SK-N-SH (cell line): ENCODE measurements around the gene VPS50. TPM values are rescaled to one million over a fixed set of nuclear protein-coding genes. Genes with fewer than 3 reads are reported as not detected.

Source experiments
- CTCF ChIA-PET: fragments of 300-600, 350-600 bp; formaldehyde crosslinking; extraction: SDS; loops from one replicate; lab custom pipeline; 2021; lab: Yijun Ruan, JAX
- POLR2A ChIA-PET: fragments of 350-600 bp; sonication (Branson Sonifier 250); formaldehyde crosslinking; extraction: SDS; loops from one replicate; lab custom pipeline; 2020; ENCODE audit warnings: antibody characterized with exemption, inconsistent platforms; lab: Yijun Ruan, JAX
- DNase-seq: peaks from one replicate; pipeline ENCODE4 v3.0.0; 2012
- H2AFZ ChIP-seq: fragments of 200-600 bp; sonication (generic); 2 replicates; pipeline ENCODE4 v1.8.1; 2016; ENCODE audit warnings: antibody characterized with exemption, mild to moderate bottlenecking, low read depth
- H3F3A ChIP-seq: fragments of 200-600 bp; sonication (generic); replicated peaks from 2 replicates; pipeline ENCODE3; 2016; ENCODE audit warnings: antibody characterized with exemption, mild to moderate bottlenecking; ENCODE audit not compliant: insufficient read depth
- H3K27ac ChIP-seq, 2 experiments: fragments of 200-500 bp in 1 of 2; fragments of 200-600 bp in 1 of 2; sonication (Bioruptor generic) in 1 of 2; sonication (generic), shearing (Covaris generic) in 1 of 2; 2 replicates each; pipeline versions ENCODE4 v1.5.1 to v1.6.1; 2014 to 2016; ENCODE audit warnings: low read depth in 2 of 2, inconsistent platforms in 1 of 2, low read length in 1 of 2, mild to moderate bottlenecking in 1 of 2, mixed read lengths in 1 of 2
- H3K27me3 ChIP-seq: fragments of 200-600 bp; sonication (generic), shearing (Covaris generic); 2 replicates; pipeline ENCODE4 v1.6.1; 2016; ENCODE audit warnings: mixed run types; ENCODE audit not compliant: insufficient read depth
- H3K36me3 ChIP-seq, 2 experiments: fragments of 200-500 bp in 1 of 2; fragments of 200-600 bp in 1 of 2; sonication (Bioruptor generic) in 1 of 2; sonication (generic) in 1 of 2; replicated peaks in 1 of 2; 2 replicates each; pipeline versions ENCODE3 to v1.5.1; 2014 to 2016; ENCODE audit warnings: low read length in 1 of 2, mild to moderate bottlenecking in 1 of 2; ENCODE audit not compliant: insufficient read depth in 2 of 2, control insufficient read depth in 1 of 2
- H3K4me1 ChIP-seq, 2 experiments: fragments of 200-500 bp in 1 of 2; fragments of 200-600 bp in 1 of 2; sonication (Bioruptor generic) in 1 of 2; sonication (generic), shearing (Covaris generic) in 1 of 2; 2 replicates each; pipeline versions ENCODE4 v1.5.1 to v1.6.1; 2014 to 2016; ENCODE audit warnings: low read depth in 1 of 2, low read length in 1 of 2, mixed run types in 1 of 2; ENCODE audit not compliant: insufficient read depth in 2 of 2, control insufficient read depth in 1 of 2
- H3K4me2 ChIP-seq: fragments of 200-600 bp; sonication (generic), shearing (Covaris generic); 2 replicates; pipeline ENCODE4 v1.6.1; 2017; ENCODE audit warnings: mixed run types
- H3K4me3 ChIP-seq, 2 experiments: fragments of 200-500 bp in 1 of 2; fragments of 200-600 bp in 1 of 2; sonication (Bioruptor generic) in 1 of 2; sonication (generic), shearing (Covaris generic) in 1 of 2; 2 replicates each; pipeline versions ENCODE4 v1.5.1 to v1.8.1; 2014 to 2016; ENCODE audit warnings: low read depth in 2 of 2, inconsistent platforms in 1 of 2, low read length in 1 of 2, mild to moderate bottlenecking in 1 of 2, mixed read lengths in 1 of 2, moderate library complexity in 1 of 2
- H3K79me2 ChIP-seq: fragments of 200-600 bp; sonication (generic); 2 replicates; pipeline ENCODE4 v1.8.1; 2017; ENCODE audit warnings: mild to moderate bottlenecking; ENCODE audit not compliant: insufficient read depth
- H3K9ac ChIP-seq: fragments of 200-600 bp; sonication (generic); 2 replicates; pipeline ENCODE4 v1.6.1; 2017; ENCODE audit warnings: mixed run types
- H3K9me2 ChIP-seq: fragments of 200-600 bp; sonication (generic); 2 replicates; pipeline ENCODE4 v1.6.1; 2017; ENCODE audit warnings: mixed run types
- H3K9me3 ChIP-seq: fragments of 200-600 bp; sonication (generic); 2 replicates; pipeline ENCODE4 v1.6.1; 2017; ENCODE audit warnings: mixed run types, mild to moderate bottlenecking, moderate library complexity
- H4K20me1 ChIP-seq: fragments of 200-600 bp; sonication (generic); 2 replicates; pipeline ENCODE4 v1.6.1; 2017; ENCODE audit warnings: mild to moderate bottlenecking, mixed run types; ENCODE audit not compliant: insufficient read depth
- CHD2 ChIP-seq: fragments of 150-350 bp; IDR thresholded peaks from 2 replicates; pipeline ENCODE4 v1.6.1; 2018; ENCODE audit warnings: low read length; ENCODE audit not compliant: partially characterized antibody
- FOXM1 ChIP-seq: IDR thresholded peaks from 2 replicates; pipeline ENCODE4 v1.4.0; 2012; ENCODE audit warnings: low read depth, mild to moderate bottlenecking
- MAX ChIP-seq: IDR thresholded peaks from 2 replicates; pipeline ENCODE4 v1.4.0; 2012; ENCODE audit warnings: low read depth
- PBX3 ChIP-seq: IDR thresholded peaks from 2 replicates; pipeline ENCODE4; 2012
- POLR2AphosphoS5 ChIP-seq: IDR thresholded peaks from 2 replicates; pipeline ENCODE4 v1.6.1; 2012; ENCODE audit warnings: low read depth, low read length
- RAD21 ChIP-seq: IDR thresholded peaks from 2 replicates; pipeline ENCODE4 v1.6.1; 2012; ENCODE audit warnings: mild to moderate bottlenecking, low read length
- SIN3A ChIP-seq: IDR thresholded peaks from 2 replicates; pipeline ENCODE4 v1.6.1; 2012; ENCODE audit warnings: low read depth, mild to moderate bottlenecking, low read length, moderate library complexity, borderline replicate concordance
- SMC3 ChIP-seq: IDR thresholded peaks from 2 replicates; pipeline ENCODE4 v1.6.1; 2012; ENCODE audit warnings: low read depth, low read length, improper control_type of control experiment
- TCF12 ChIP-seq: IDR thresholded peaks from 2 replicates; pipeline ENCODE4 v1.4.0; 2012
- USF2 ChIP-seq: fragments of 150-350 bp; IDR thresholded peaks from 2 replicates; pipeline ENCODE4 v1.6.1; 2017; ENCODE audit warnings: antibody characterized with exemption, low read length, low read depth, borderline replicate concordance
- ZBTB33 ChIP-seq: IDR thresholded peaks from 2 replicates; pipeline ENCODE4 v1.4.0; 2012; ENCODE audit warnings: low read depth, borderline replicate concordance
- WGBS: methylation state at CpG from one replicate; pipeline ENCODE4 v1.1.6; 2017; ENCODE audit warnings: low lambda C conversion rate; 5-methylcytosine and 5-hydroxymethylcytosine counted together
- polyA plus RNA-seq, 3 experiments: library from polyadenylated mRNA; depleted of rRNA; stranded (reverse); fragments of >200 nt; gene quantifications; 2 replicates each; pipeline ENCODE4 v1.2.3, GENCODE V29; 2012
- TF ChIP-seq, protein P1 (sequence below): fragments of 200-600 bp; sonication (generic); IDR thresholded peaks from 2 replicates; pipeline ENCODE4 v1.6.1; 2017; ENCODE audit warnings: antibody characterized with exemption, mild to moderate bottlenecking, moderate library complexity
- TF ChIP-seq, protein P2 (sequence below): fragments of 150-350 bp; IDR thresholded peaks from 2 replicates; pipeline ENCODE4 v1.6.1; 2016; ENCODE audit warnings: mild to moderate bottlenecking, low read depth, low read length

VPS50 gene
- polyA plus RNA-seq, 1 of the 3 experiments (the other 2 are of a cell fraction): 9.1 TPM

DNA sequence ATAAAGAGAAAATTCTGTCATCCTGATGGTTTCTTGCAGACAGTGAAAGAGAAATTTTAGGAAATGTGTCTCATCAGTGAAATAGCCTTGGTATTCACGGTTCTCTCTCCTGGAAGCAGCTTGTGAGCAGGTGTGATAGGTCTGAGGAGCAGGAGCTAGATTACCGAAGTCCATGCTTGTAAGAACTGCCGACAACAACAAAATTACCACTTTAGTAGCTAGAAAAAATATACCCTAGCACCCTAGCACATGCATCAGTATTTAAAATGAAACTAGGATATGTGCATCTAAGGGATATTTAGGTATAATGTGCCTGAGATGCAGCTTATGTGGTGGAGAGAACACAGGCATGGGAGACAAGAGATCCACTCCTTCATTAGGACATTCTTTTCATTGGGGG, 82.3 kb downstream of the VPS50 start (continued):
- no peak for TF ChIP-seq USF2
- TF ChIP-seq, protein P1, sequence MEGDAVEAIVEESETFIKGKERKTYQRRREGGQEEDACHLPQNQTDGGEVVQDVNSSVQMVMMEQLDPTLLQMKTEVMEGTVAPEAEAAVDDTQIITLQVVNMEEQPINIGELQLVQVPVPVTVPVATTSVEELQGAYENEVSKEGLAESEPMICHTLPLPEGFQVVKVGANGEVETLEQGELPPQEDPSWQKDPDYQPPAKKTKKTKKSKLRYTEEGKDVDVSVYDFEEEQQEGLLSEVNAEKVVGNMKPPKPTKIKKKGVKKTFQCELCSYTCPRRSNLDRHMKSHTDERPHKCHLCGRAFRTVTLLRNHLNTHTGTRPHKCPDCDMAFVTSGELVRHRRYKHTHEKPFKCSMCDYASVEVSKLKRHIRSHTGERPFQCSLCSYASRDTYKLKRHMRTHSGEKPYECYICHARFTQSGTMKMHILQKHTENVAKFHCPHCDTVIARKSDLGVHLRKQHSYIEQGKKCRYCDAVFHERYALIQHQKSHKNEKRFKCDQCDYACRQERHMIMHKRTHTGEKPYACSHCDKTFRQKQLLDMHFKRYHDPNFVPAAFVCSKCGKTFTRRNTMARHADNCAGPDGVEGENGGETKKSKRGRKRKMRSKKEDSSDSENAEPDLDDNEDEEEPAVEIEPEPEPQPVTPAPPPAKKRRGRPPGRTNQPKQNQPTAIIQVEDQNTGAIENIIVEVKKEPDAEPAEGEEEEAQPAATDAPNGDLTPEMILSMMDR: no peak
- TF ChIP-seq TCF12: no peak
- TF ChIP-seq MAX: no peak

- Histone ChIP-seq H3F3A (peaks cover 24% of the 10 kb centered on the region), H3K27me3 (no peaks in the 10 kb centered on the region), H3K27ac (peak overlapping the region in 1 of 2 experiments; percentile 44; a peak in 2 of 4 replicates), H3K4me2 (no peak overlapping the region), H2AFZ (no peak overlapping the region), H3K9me2 (no peaks in the 10 kb centered on the region), H3K9ac (no peak overlapping the region), H3K36me3 (peaks cover 22 to 32% of the 10 kb centered on the region in 2 experiments), H4K20me1 (no peaks in the 10 kb centered on the region), H3K79me2 (no peaks in the 10 kb centered on the region), H3K4me3 (no peak overlapping the region)
- ChIA-PET CTCF (no interaction called here), POLR2A (no interaction called here)
- no peak for DNase-seq
- TF ChIP-seq ZBTB33 (no peak), PBX3 (peak; percentile 46), CHD2 (no peak), SMC3 (no peak), POLR2AphosphoS5 (no peak), RAD21 (no peak), SIN3A (no peak), FOXM1 (no peak)
- TF ChIP-seq, protein P2, sequence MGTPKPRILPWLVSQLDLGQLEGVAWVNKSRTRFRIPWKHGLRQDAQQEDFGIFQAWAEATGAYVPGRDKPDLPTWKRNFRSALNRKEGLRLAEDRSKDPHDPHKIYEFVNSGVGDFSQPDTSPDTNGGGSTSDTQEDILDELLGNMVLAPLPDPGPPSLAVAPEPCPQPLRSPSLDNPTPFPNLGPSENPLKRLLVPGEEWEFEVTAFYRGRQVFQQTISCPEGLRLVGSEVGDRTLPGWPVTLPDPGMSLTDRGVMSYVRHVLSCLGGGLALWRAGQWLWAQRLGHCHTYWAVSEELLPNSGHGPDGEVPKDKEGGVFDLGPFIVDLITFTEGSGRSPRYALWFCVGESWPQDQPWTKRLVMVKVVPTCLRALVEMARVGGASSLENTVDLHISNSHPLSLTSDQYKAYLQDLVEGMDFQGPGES: no peak
- TF ChIP-seq, all 33 proteins: peak for 1
- Histone ChIP-seq H3K9me3 (no peaks in the 10 kb centered on the region), H3K4me1 (peaks cover 0 to 7% of the 10 kb centered on the region in 2 experiments; a peak in 1 of 4 replicates)
- WGBS: 80% methylated on average over 2 of the region's 2 CpGs
Observed at GRCh38 chr7:93315896-93316295, 83.7 kb downstream of the VPS50 start.
